Hepatocyte (in vitro differentiated cells): ENCODE measurements around the gene FGD5. TPM values are rescaled to one million over a fixed set of nuclear protein-coding genes. Genes with fewer than 3 reads are reported as not detected.

Source experiments
- DNase-seq: peaks from one replicate; pipeline ENCODE4 v3.0.0-alpha.2; 2016; ENCODE audit warnings: low spot score
- H2AFZ ChIP-seq: fragments of 200-600 bp; sonication (generic); 2 replicates; pipeline ENCODE4 v1.6.0; 2016; ENCODE audit warnings: antibody characterized with exemption, mild to moderate bottlenecking
- H3K27ac ChIP-seq: fragments of 200-600 bp; sonication (generic); 2 replicates; pipeline ENCODE4 v1.5.1; 2016; ENCODE audit warnings: mild to moderate bottlenecking
- H3K27me3 ChIP-seq: fragments of 200-600 bp; sonication (generic); 2 replicates; pipeline ENCODE4 v1.6.1; 2016
- H3K36me3 ChIP-seq: fragments of 200-600 bp; sonication (generic); replicated peaks from 2 replicates; pipeline ENCODE4 v1.5.1; 2016; ENCODE audit warnings: low read depth; ENCODE audit not compliant: insufficient read depth
- H3K4me1 ChIP-seq: fragments of 200-600 bp; sonication (generic); 2 replicates; pipeline ENCODE4 v1.5.1; 2016; ENCODE audit warnings: mild to moderate bottlenecking, moderate library complexity; ENCODE audit not compliant: insufficient read depth
- H3K4me2 ChIP-seq: fragments of 200-600 bp; sonication (generic); 2 replicates; pipeline ENCODE4 v1.6.0; 2016
- H3K4me3 ChIP-seq: fragments of 200-600 bp; sonication (generic); 2 replicates; pipeline ENCODE4 v1.5.1; 2016; ENCODE audit warnings: mild to moderate bottlenecking
- H3K79me2 ChIP-seq: fragments of 200-600 bp; sonication (generic); 2 replicates; pipeline ENCODE4 v1.6.0; 2017; ENCODE audit warnings: mild to moderate bottlenecking
- H3K9me2 ChIP-seq: fragments of 200-600 bp; sonication (generic); replicated peaks from 2 replicates; pipeline ENCODE4 v1.6.0; 2017; ENCODE audit warnings: mild to moderate bottlenecking; ENCODE audit not compliant: insufficient read depth
- H3K9me3 ChIP-seq: fragments of 200-600 bp; sonication (generic); 2 replicates; pipeline ENCODE4 v1.5.1; 2016; ENCODE audit warnings: low read depth, mild to moderate bottlenecking
- H4K20me1 ChIP-seq: fragments of 200-600 bp; sonication (generic); 2 replicates; pipeline ENCODE4 v1.6.0; 2016; ENCODE audit warnings: mild to moderate bottlenecking; ENCODE audit not compliant: insufficient read depth, poor library complexity, severe bottlenecking
- EZH2 ChIP-seq: fragments of 200-600 bp; sonication (generic); IDR thresholded peaks from 2 replicates; pipeline ENCODE4 v1.6.1; 2016; ENCODE audit warnings: antibody characterized with exemption, mild to moderate bottlenecking, borderline replicate concordance
- EZH2phosphoT487 ChIP-seq: fragments of 200-600 bp; sonication (generic); IDR thresholded peaks from one replicate; pipeline ENCODE4 v1.6.1; 2018; ENCODE audit warnings: antibody characterized with exemption, mild to moderate bottlenecking, low read depth, moderate library complexity; ENCODE audit not compliant: unreplicated experiment, severe bottlenecking
- WGBS: methylation state at CpG from one replicate; pipeline ENCODE4 v1.1.6; 2016; ENCODE audit warnings: low lambda C conversion rate; ENCODE audit errors: missing lambda C conversion rate; 5-methylcytosine and 5-hydroxymethylcytosine counted together
- polyA plus RNA-seq: library from polyadenylated mRNA; unstranded; fragments of >200 nt; fragmentation: Nextera tagmentation; extraction: Ambion mirVana; gene quantifications from 2 replicates; pipeline ENCODE4 v1.2.1, GENCODE V29; 2016
- total RNA-seq: library from RNA; depleted of rRNA; stranded (reverse); fragments of >200 nt; gene quantifications from 2 replicates; pipeline ENCODE4 v1.2.3, GENCODE V29; 2014
- TF ChIP-seq, protein P1 (sequence below): fragments of 200-600 bp; sonication (generic); IDR thresholded peaks from 2 replicates; pipeline ENCODE4 v1.5.1; 2016; ENCODE audit warnings: antibody characterized with exemption, mild to moderate bottlenecking; ENCODE audit not compliant: poor library complexity

The FGD5 gene
- total and polyA plus RNA-seq, 2 experiments from 2014 or later: 2.9 to 3.3 TPM

DNA sequence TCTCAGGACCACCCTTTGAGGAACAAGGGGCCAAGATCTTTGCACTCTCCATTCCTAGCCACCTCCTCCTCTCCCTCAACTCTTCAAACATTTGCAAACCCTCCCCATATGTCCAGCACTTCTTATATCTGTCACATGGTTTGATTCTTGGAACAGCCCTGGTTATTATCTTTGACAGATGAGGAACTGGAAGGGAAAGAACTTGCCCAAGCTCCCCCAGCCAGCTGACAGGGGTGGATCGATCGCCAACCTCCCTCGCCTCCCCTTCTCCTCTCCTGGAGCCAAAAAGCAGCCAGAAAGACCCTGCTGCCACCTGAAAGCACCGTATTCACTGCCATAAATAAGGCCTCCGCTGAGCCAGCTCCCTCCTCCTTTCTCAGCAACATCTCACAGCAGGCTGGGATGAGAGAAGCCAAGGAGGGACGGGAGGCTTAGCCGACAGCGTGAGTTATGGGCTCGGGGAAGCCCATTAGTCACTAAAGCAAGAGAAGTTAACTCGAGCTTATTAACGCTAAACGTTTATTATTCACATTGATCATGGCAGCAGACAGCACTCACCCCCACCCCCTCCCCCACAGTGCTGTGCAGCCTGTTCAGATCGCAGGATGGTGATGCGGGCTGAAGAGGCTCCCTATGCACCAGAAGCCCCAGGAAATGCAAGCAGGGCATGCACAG, 22.2 kb upstream of the FGD5 start:
- Histone ChIP-seq H3K27ac (no peak overlapping the region), H2AFZ (no peak overlapping the region), H3K4me3 (no peak overlapping the region), H3K4me1 (no peaks in the 10 kb centered on the region), H3K36me3 (no peaks in the 10 kb centered on the region), H4K20me1 (no peaks in the 10 kb centered on the region), H3K9me3 (no peaks in the 10 kb centered on the region), H3K9me2 (no peaks in the 10 kb centered on the region), H3K79me2 (no peaks in the 10 kb centered on the region), H3K4me2 (no peak overlapping the region), H3K27me3 (peaks cover 3% of the 10 kb centered on the region)
- WGBS: 66% methylated on average over 14 of the region's 14 CpGs
- no peak for DNase-seq
- TF ChIP-seq EZH2phosphoT487 (no peak), EZH2 (no peak)
- TF ChIP-seq, protein P1, sequence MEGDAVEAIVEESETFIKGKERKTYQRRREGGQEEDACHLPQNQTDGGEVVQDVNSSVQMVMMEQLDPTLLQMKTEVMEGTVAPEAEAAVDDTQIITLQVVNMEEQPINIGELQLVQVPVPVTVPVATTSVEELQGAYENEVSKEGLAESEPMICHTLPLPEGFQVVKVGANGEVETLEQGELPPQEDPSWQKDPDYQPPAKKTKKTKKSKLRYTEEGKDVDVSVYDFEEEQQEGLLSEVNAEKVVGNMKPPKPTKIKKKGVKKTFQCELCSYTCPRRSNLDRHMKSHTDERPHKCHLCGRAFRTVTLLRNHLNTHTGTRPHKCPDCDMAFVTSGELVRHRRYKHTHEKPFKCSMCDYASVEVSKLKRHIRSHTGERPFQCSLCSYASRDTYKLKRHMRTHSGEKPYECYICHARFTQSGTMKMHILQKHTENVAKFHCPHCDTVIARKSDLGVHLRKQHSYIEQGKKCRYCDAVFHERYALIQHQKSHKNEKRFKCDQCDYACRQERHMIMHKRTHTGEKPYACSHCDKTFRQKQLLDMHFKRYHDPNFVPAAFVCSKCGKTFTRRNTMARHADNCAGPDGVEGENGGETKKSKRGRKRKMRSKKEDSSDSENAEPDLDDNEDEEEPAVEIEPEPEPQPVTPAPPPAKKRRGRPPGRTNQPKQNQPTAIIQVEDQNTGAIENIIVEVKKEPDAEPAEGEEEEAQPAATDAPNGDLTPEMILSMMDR: no peak

DNA sequence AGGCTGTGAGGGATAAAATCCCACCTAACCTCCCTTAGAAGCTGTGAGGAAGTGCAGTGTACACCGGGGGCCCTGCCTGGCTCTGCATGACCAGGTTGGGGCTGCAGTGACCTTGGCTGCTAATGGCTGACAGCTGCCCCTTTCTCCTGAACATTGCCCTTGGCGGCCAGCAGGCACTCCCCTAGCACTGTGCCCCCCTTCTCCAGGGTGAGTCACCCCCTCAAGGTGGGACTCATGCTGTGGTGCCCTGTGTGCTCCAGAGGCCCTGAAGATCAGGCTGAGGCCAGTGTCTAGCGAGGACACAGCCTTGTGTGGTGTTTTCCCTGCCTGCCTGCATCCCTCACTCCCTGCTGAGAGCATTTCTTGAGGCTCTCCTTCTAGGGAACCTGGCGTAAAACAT, 21.0 kb upstream of the FGD5 start:
- WGBS: 85% methylated on average over 4 of the region's 4 CpGs
- TF ChIP-seq EZH2phosphoT487 (no peak), EZH2 (no peak)
- TF ChIP-seq, protein P1: no peak
- no peak overlapping the region for H3K4me3 ChIP-seq
- no peaks in the 10 kb centered on the region for H3K9me3 ChIP-seq
- peaks cover under 1% of the 10 kb centered on the region for H3K4me1 ChIP-seq
- H3K36me3 ChIP-seq: no peaks in the 10 kb centered on the region
- no peak for DNase-seq
- no peak overlapping the region for H3K27ac ChIP-seq
- no peaks in the 10 kb centered on the region for H4K20me1 ChIP-seq
- no peak overlapping the region for H3K4me2 ChIP-seq
- peaks cover 3% of the 10 kb centered on the region for H3K27me3 ChIP-seq
- no peaks in the 10 kb centered on the region for H3K79me2 ChIP-seq
- no peaks in the 10 kb centered on the region for H3K9me2 ChIP-seq
- no peak overlapping the region for H2AFZ ChIP-seq

DNA sequence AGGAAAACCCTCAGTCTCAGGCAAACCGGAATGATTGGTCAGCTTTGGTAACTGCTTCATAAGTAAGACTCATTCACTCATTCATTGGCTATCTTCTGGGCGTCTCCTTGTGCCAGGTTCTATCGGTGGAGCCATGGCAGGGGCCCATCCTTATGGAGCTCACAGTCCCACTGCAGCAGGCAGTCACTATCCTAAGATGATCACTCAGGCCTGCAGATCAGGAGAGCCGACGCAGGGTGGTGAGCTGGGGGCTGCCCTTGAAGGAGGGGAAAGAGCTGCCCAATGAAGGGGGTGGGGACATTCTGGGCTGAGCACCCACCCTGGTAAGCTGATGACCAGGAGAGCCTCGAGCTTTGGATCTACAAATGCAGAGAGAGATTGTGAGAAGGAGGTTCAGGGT, 20.5 kb upstream of the FGD5 start:
- TF ChIP-seq, protein P1: no peak
- TF ChIP-seq EZH2 (no peak), EZH2phosphoT487 (no peak)
- Histone ChIP-seq H3K36me3 (no peaks in the 10 kb centered on the region), H3K79me2 (no peaks in the 10 kb centered on the region), H3K4me2 (no peak overlapping the region), H3K27ac (no peak overlapping the region), H3K9me3 (no peaks in the 10 kb centered on the region), H2AFZ (no peak overlapping the region), H3K4me1 (peaks cover 5% of the 10 kb centered on the region), H3K9me2 (no peaks in the 10 kb centered on the region), H3K4me3 (no peak overlapping the region), H3K27me3 (peaks cover 3% of the 10 kb centered on the region), H4K20me1 (no peaks in the 10 kb centered on the region)
- DNase-seq: no peak
- 91% methylated on average over 6 of the region's 6 CpGs for WGBS
